ENCODE data around the gene PADI3. TPM values are rescaled to one million over a fixed set of nuclear protein-coding genes. Genes with fewer than 3 reads are reported as not detected.

Gene PADI3
- total and polyA plus RNA-seq, 2 experiments from 2014 or later: 0.37 to 0.80 TPM

DNA sequence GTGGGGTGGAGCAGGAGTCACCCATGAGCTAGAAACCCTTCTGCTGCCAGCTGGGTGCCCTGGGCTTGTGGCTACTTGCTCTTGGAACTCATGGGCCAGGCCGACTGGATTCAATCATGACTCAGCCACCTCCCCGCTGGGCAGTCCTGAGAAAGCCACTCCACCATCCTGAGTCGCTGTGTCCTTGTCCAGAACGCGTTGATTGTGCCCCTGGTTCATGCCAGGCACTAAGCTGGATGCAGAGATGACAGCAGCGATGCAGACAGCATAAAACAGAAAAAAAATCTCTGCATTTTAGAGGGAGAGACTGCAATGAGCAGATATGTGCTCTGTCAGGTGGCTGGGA is 33.4 kb upstream of the PADI3 start (continued):
- no peak for TF ChIP-seq ZNF462 (CRISPR knock-in tag; IDR thresholded peaks at IDR 0.05)
- no peak for TF ChIP-seq CREB1 (CRISPR knock-in tag; IDR thresholded peaks at IDR 0.05; ENCODE audit: low read depth)
- no peak for TF ChIP-seq EZH2phosphoT487 (IDR thresholded peaks at IDR 0.05; ENCODE audit: unreplicated experiment)
- TF ChIP-seq POLR2AphosphoS5 (IDR thresholded peaks at IDR 0.05; ENCODE audit: low read depth): no peak
- TF ChIP-seq, protein P1, sequence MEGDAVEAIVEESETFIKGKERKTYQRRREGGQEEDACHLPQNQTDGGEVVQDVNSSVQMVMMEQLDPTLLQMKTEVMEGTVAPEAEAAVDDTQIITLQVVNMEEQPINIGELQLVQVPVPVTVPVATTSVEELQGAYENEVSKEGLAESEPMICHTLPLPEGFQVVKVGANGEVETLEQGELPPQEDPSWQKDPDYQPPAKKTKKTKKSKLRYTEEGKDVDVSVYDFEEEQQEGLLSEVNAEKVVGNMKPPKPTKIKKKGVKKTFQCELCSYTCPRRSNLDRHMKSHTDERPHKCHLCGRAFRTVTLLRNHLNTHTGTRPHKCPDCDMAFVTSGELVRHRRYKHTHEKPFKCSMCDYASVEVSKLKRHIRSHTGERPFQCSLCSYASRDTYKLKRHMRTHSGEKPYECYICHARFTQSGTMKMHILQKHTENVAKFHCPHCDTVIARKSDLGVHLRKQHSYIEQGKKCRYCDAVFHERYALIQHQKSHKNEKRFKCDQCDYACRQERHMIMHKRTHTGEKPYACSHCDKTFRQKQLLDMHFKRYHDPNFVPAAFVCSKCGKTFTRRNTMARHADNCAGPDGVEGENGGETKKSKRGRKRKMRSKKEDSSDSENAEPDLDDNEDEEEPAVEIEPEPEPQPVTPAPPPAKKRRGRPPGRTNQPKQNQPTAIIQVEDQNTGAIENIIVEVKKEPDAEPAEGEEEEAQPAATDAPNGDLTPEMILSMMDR (conservative IDR thresholded peaks at IDR 0.05; ENCODE audit: low read depth in 2 of 2): no peak

- Mint-ChIP-seq H3K4me1 (peaks cover 34% of the 10 kb centered on the region), H3K4me3 (peak overlapping the region; percentile 21; the same call in 2 of the 3 replicates), H3K27me3 (ENCODE audit: insufficient read depth, low read depth, poor library complexity) (peaks cover 7% of the 10 kb centered on the region), H3K27ac (no peak overlapping the region), H3K36me3 (ENCODE audit: low read depth) (no peaks in the 10 kb centered on the region), H3K9me3 (no peaks in the 10 kb centered on the region)
- no peaks in the 10 kb centered on the region for H3K4me1 ChIP-seq (ENCODE audit: insufficient read depth)
- H3K4me2 ChIP-seq: no peak overlapping the region
- no peaks in the 10 kb centered on the region for H4K20me1 ChIP-seq (replicated peaks; ENCODE audit: insufficient read depth)
- no peaks in the 10 kb centered on the region for H3K9me2 ChIP-seq (ENCODE audit: insufficient read depth)
- no peak overlapping the region for H3K27ac ChIP-seq (ENCODE audit: low read depth)
- H3K4me3 ChIP-seq: no peak overlapping the region
- H2AFZ ChIP-seq: peak overlapping the region; percentile 63; the same call in 1 of the 2 replicates
- no peaks in the 10 kb centered on the region for H3F3A ChIP-seq (replicated peaks; ENCODE audit: low read depth)
- H3K27me3 ChIP-seq (ENCODE audit: insufficient read depth): no peaks in the 10 kb centered on the region
- no peaks in the 10 kb centered on the region for H3K79me2 ChIP-seq (replicated peaks; ENCODE audit: insufficient read depth)
- ATAC-seq (no peak), DNase-seq (ENCODE audit: low spot score) (no peak)
- no peaks in the 10 kb centered on the region for H3K36me3 ChIP-seq (ENCODE audit: insufficient read depth)
- TF ChIP-seq ETS1 (IDR thresholded peaks at IDR 0.05): no peak
- no peak for TF ChIP-seq POLR2AphosphoS5 (IDR thresholded peaks at IDR 0.05; ENCODE audit: low read depth)
- no peak for TF ChIP-seq REST (IDR thresholded peaks at IDR 0.05; ENCODE audit: unreplicated experiment)
- no peak for TF ChIP-seq CREB1 (CRISPR knock-in tag; IDR thresholded peaks at IDR 0.05; ENCODE audit: low read depth)
- TF ChIP-seq NANOG (IDR thresholded peaks at IDR 0.05; ENCODE audit: borderline replicate concordance): no peak
Measured at GRCh38 chr1:17216078-17216477, 32.8 kb upstream of the PADI3 start.

Data from GM23338 (cell line).